ENCODE measurements around the gene PML.

- TF ChIP-seq ZFP3 (CRISPR knock-in tag; IDR thresholded peaks at IDR 0.05) (no peak), ZNF70 (CRISPR knock-in tag; IDR thresholded peaks at IDR 0.05) (no peak), PATZ1 (CRISPR knock-in tag; IDR thresholded peaks at IDR 0.05; ENCODE audit: borderline replicate concordance) (no peak), SNAI2 (CRISPR knock-in tag; IDR thresholded peaks at IDR 0.05) (no peak), TOX (CRISPR knock-in tag; IDR thresholded peaks at IDR 0.05; ENCODE audit: borderline replicate concordance) (no peak), ZNF565 (CRISPR knock-in tag; conservative IDR thresholded peaks at IDR 0.05; ENCODE audit: low read depth) (no peak), CSRNP3 (CRISPR knock-in tag; IDR thresholded peaks at IDR 0.05) (no peak)
- TF ChIP-seq, protein P1, sequence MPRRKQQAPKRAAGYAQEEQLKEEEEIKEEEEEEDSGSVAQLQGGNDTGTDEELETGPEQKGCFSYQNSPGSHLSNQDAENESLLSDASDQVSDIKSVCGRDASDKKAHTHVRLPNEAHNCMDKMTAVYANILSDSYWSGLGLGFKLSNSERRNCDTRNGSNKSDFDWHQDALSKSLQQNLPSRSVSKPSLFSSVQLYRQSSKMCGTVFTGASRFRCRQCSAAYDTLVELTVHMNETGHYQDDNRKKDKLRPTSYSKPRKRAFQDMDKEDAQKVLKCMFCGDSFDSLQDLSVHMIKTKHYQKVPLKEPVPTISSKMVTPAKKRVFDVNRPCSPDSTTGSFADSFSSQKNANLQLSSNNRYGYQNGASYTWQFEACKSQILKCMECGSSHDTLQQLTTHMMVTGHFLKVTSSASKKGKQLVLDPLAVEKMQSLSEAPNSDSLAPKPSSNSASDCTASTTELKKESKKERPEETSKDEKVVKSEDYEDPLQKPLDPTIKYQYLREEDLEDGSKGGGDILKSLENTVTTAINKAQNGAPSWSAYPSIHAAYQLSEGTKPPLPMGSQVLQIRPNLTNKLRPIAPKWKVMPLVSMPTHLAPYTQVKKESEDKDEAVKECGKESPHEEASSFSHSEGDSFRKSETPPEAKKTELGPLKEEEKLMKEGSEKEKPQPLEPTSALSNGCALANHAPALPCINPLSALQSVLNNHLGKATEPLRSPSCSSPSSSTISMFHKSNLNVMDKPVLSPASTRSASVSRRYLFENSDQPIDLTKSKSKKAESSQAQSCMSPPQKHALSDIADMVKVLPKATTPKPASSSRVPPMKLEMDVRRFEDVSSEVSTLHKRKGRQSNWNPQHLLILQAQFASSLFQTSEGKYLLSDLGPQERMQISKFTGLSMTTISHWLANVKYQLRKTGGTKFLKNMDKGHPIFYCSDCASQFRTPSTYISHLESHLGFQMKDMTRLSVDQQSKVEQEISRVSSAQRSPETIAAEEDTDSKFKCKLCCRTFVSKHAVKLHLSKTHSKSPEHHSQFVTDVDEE (CRISPR knock-in tag; IDR thresholded peaks at IDR 0.05): no peak
- TF ChIP-seq, protein P2, sequence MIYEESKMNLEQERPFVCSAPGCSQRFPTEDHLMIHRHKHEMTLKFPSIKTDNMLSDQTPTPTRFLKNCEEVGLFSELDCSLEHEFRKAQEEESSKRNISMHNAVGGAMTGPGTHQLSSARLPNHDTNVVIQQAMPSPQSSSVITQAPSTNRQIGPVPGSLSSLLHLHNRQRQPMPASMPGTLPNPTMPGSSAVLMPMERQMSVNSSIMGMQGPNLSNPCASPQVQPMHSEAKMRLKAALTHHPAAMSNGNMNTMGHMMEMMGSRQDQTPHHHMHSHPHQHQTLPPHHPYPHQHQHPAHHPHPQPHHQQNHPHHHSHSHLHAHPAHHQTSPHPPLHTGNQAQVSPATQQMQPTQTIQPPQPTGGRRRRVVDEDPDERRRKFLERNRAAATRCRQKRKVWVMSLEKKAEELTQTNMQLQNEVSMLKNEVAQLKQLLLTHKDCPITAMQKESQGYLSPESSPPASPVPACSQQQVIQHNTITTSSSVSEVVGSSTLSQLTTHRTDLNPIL (CRISPR knock-in tag; IDR thresholded peaks at IDR 0.05; ENCODE audit: low read depth): no peak
Measured at GRCh38 chr15:73950479-73950830, 44.1 kb upstream of the PML start.
